Mesenchymal stem cell (in vitro differentiated cells and primary cell): Measurements from ENCODE around the gene RILP.
A peak's percentile ranks its signal among the peaks of the same experiment; 100 is the strongest.

ENCODE experiments used
- DNase-seq: peaks from one replicate; pipeline ENCODE4 v3.0.0-alpha.2; 2013
- H2AFZ ChIP-seq: one replicate; pipeline ENCODE4 v1.6.1; 2013; ENCODE audit warnings: low read depth, mild to moderate bottlenecking, control low read depth, inconsistent platforms, low read length, moderate library complexity
- H2AK5ac ChIP-seq: 2 replicates; pipeline ENCODE4 v1.6.1; 2013; ENCODE audit warnings: low read length, moderate library complexity, mild to moderate bottlenecking, inconsistent platforms; ENCODE audit not compliant: severe bottlenecking
- H2BK120ac ChIP-seq: one replicate; pipeline ENCODE4 v1.6.1; 2013; ENCODE audit warnings: low read depth, mild to moderate bottlenecking, inconsistent platforms, low read length, moderate library complexity
- H2BK12ac ChIP-seq, 2 experiments: one replicate each; pipeline ENCODE4 v1.6.1; 2013; ENCODE audit warnings: inconsistent platforms in 2 of 2, low read length in 2 of 2, mild to moderate bottlenecking in 2 of 2, moderate library complexity in 2 of 2, control low read depth in 1 of 2
- H2BK15ac ChIP-seq: one replicate; pipeline ENCODE4 v1.6.1; 2013; ENCODE audit warnings: mild to moderate bottlenecking, low read depth, inconsistent platforms; ENCODE audit not compliant: poor library complexity, severe bottlenecking
- H2BK5ac ChIP-seq: 2 replicates; pipeline ENCODE4 v1.6.1; 2013; ENCODE audit warnings: low read depth, mild to moderate bottlenecking, low read length, control low read depth, inconsistent platforms; ENCODE audit not compliant: poor library complexity, severe bottlenecking
- H3K14ac ChIP-seq, 2 experiments: one replicate each; pipeline ENCODE4 v1.6.1; 2013; ENCODE audit warnings: inconsistent platforms in 2 of 2, low read length in 2 of 2, control low read depth in 1 of 2, mild to moderate bottlenecking in 1 of 2, moderate library complexity in 1 of 2
- H3K18ac ChIP-seq, 2 experiments: one replicate each; pipeline ENCODE4 v1.6.1; 2013; ENCODE audit warnings: inconsistent platforms in 2 of 2, low read length in 2 of 2, control low read depth in 1 of 2, low read depth in 1 of 2, mild to moderate bottlenecking in 1 of 2
- H3K23ac ChIP-seq, 2 experiments: one replicate each; pipeline ENCODE4 v1.6.1; 2013; ENCODE audit warnings: inconsistent platforms in 2 of 2, low read length in 2 of 2, mild to moderate bottlenecking in 2 of 2, moderate library complexity in 2 of 2, control low read depth in 1 of 2
- H3K27ac ChIP-seq: 2 replicates; pipeline ENCODE4 v1.5.1; 2013; ENCODE audit warnings: mild to moderate bottlenecking, moderate library complexity, low read length, control low read depth, inconsistent platforms; ENCODE audit not compliant: poor library complexity, severe bottlenecking
- H3K27me3 ChIP-seq, 2 experiments: 2 replicates each; pipeline versions ENCODE4 v1.6.1 to v1.7.0; 2013; ENCODE audit warnings: low read length in 2 of 2, mild to moderate bottlenecking in 2 of 2, moderate library complexity in 2 of 2, control low read depth in 1 of 2, inconsistent platforms in 1 of 2; ENCODE audit not compliant: control insufficient read depth in 1 of 2, insufficient read depth in 1 of 2
- H3K36me3 ChIP-seq, 2 experiments: 2 replicates each; pipeline versions ENCODE4 v1.6.1 to v1.7.0; 2013; ENCODE audit warnings: low read length in 2 of 2, control low read depth in 1 of 2, inconsistent platforms in 1 of 2, low read depth in 1 of 2, mild to moderate bottlenecking in 1 of 2; ENCODE audit not compliant: insufficient read depth in 2 of 2, control insufficient read depth in 1 of 2
- H3K4ac ChIP-seq, 2 experiments: one replicate each; pipeline ENCODE4 v1.6.1; 2013; ENCODE audit warnings: inconsistent platforms in 2 of 2, low read length in 2 of 2, mild to moderate bottlenecking in 2 of 2, moderate library complexity in 2 of 2, control low read depth in 1 of 2, low read depth in 1 of 2
- H3K4me1 ChIP-seq: 2 replicates; pipeline ENCODE4 v1.6.1; 2013; ENCODE audit warnings: low read depth, low read length, control low read depth; ENCODE audit not compliant: control insufficient read depth, insufficient read depth
- H3K4me2 ChIP-seq: 2 replicates; pipeline ENCODE4 v1.6.1; 2013; ENCODE audit warnings: low read length, mild to moderate bottlenecking, inconsistent platforms; ENCODE audit not compliant: poor library complexity, severe bottlenecking
- H3K4me3 ChIP-seq, 2 experiments: 2 replicates each; pipeline versions ENCODE4 v1.5.1 to v1.7.0; 2013; ENCODE audit warnings: low read length in 2 of 2, mild to moderate bottlenecking in 2 of 2, control low read depth in 1 of 2, low read depth in 1 of 2; ENCODE audit not compliant: insufficient read depth in 1 of 2
- H3K79me1 ChIP-seq: replicated peaks from 2 replicates; pipeline ENCODE4 v1.6.1; 2013; ENCODE audit warnings: mild to moderate bottlenecking, control low read depth, low read length, inconsistent platforms; ENCODE audit not compliant: poor library complexity, severe bottlenecking
- H3K9ac ChIP-seq: 2 replicates; pipeline ENCODE4 v1.7.0; 2013; ENCODE audit warnings: mild to moderate bottlenecking, low read length, moderate library complexity
- H3K9me3 ChIP-seq: 2 replicates; pipeline ENCODE4 v1.7.0; 2013; ENCODE audit warnings: mild to moderate bottlenecking, low read length; ENCODE audit not compliant: control insufficient read depth
- H4K8ac ChIP-seq: one replicate; pipeline ENCODE4 v1.6.1; 2013; ENCODE audit warnings: inconsistent platforms, mild to moderate bottlenecking, low read length, moderate library complexity
- H4K91ac ChIP-seq: one replicate; pipeline ENCODE4 v1.6.1; 2013; ENCODE audit warnings: mild to moderate bottlenecking, low read length, inconsistent platforms
- WGBS: methylation state at CpG from one replicate; pipeline ENCODE4 v1.1.7; 2013; ENCODE audit warnings: mixed read lengths; 5-methylcytosine and 5-hydroxymethylcytosine counted together

Gene RILP

GRCh38 chr17:1648173-1648962, 1.3 kb downstream of the RILP start:
- H3K9me3 ChIP-seq = no peaks in the 10 kb centered on the region
- H2BK15ac ChIP-seq = peak overlapping the region; percentile 71
- H3K9ac ChIP-seq = peak overlapping the region; percentile 86
- H3K4me3 ChIP-seq = peak overlapping the region; percentile 48 to 80
- H2AFZ ChIP-seq = peak overlapping the region; percentile 10
- peak overlapping the region; percentile 65 to 81 for H3K18ac ChIP-seq
- H3K27ac ChIP-seq = peak overlapping the region; percentile 55
- peaks cover 53% of the 10 kb centered on the region for H3K4me1 ChIP-seq
- peak overlapping the region in 1 of 2 experiments; percentile 23 for H3K14ac ChIP-seq
- peak overlapping the region; percentile 71 for H2BK120ac ChIP-seq
- no peak for DNase-seq
- peak overlapping the region; percentile 66 for H4K8ac ChIP-seq
- peak overlapping the region; percentile 47 to 84 for H3K4ac ChIP-seq
- H2BK12ac ChIP-seq = peak overlapping the region; percentile 6 to 95
- peak overlapping the region; percentile 93 for H4K91ac ChIP-seq
- no peak overlapping the region for H2AK5ac ChIP-seq
- peaks cover 4% of the 10 kb centered on the region for H3K79me1 ChIP-seq
- H3K36me3 ChIP-seq = peaks cover 40 to 42% of the 10 kb centered on the region in 2 experiments
- H2BK5ac ChIP-seq = no peak overlapping the region
- peak overlapping the region; percentile 84 for H3K4me2 ChIP-seq
- no peaks in the 10 kb centered on the region for H3K27me3 ChIP-seq
- peak overlapping the region in 1 of 2 experiments; percentile 94 for H3K23ac ChIP-seq
- 21% methylated on average over 45 of the region's 54 CpGs for WGBS

GRCh38 chr17:1647802-1648171, 1.9 kb downstream of the RILP start:
- peak overlapping the region; percentile 6 to 95 for H2BK12ac ChIP-seq
- no peak overlapping the region for H2BK5ac ChIP-seq
- H3K4me2 ChIP-seq = no peak overlapping the region
- peak overlapping the region; percentile 55 for H4K91ac ChIP-seq
- H3K27ac ChIP-seq = no peak overlapping the region
- peak overlapping the region; percentile 66 for H4K8ac ChIP-seq
- H3K14ac ChIP-seq = peak overlapping the region in 1 of 2 experiments; percentile 23
- H2BK120ac ChIP-seq = no peak overlapping the region
- H3K23ac ChIP-seq = no peak overlapping the region
- no peaks in the 10 kb centered on the region for H3K9me3 ChIP-seq
- H2AK5ac ChIP-seq = no peak overlapping the region
- peaks cover 34 to 37% of the 10 kb centered on the region in 2 experiments for H3K36me3 ChIP-seq
- WGBS = 89% methylated on average over 11 of the region's 11 CpGs
- peak overlapping the region; percentile 65 to 81 for H3K18ac ChIP-seq
- no peak for DNase-seq
- H3K4me1 ChIP-seq = peaks cover 56% of the 10 kb centered on the region
- peaks cover 4% of the 10 kb centered on the region for H3K79me1 ChIP-seq
- H3K4ac ChIP-seq = peak overlapping the region; percentile 40 to 84
- peak overlapping the region in 1 of 2 experiments; percentile 80 for H3K4me3 ChIP-seq
- no peaks in the 10 kb centered on the region for H3K27me3 ChIP-seq
- H2BK15ac ChIP-seq = peak overlapping the region; percentile 71
- H3K9ac ChIP-seq = peak overlapping the region; percentile 86
- no peak overlapping the region for H2AFZ ChIP-seq

GRCh38 chr17:1646199-1646875, 3.3 kb downstream of the RILP start:
- Histone ChIP-seq H3K9ac (no peak overlapping the region), H4K8ac (peak overlapping the region; percentile 35), H2AFZ (no peak overlapping the region), H2BK12ac (peak overlapping the region; percentile 89 to 99), H3K4me1 (peaks cover 56% of the 10 kb centered on the region), H2BK120ac (no peak overlapping the region), H2BK15ac (peak overlapping the region; percentile 38), H4K91ac (peak overlapping the region; percentile 66), H3K36me3 (peaks cover 21 to 22% of the 10 kb centered on the region in 2 experiments), H2AK5ac (no peak overlapping the region), H3K79me1 (no peaks in the 10 kb centered on the region), H2BK5ac (no peak overlapping the region), H3K18ac (peak overlapping the region in 1 of 2 experiments; percentile 89), H3K27ac (no peak overlapping the region), H3K9me3 (no peaks in the 10 kb centered on the region), H3K4ac (peak overlapping the region; percentile 5 to 88), H3K27me3 (no peaks in the 10 kb centered on the region), H3K23ac (no peak overlapping the region), H3K14ac (peak overlapping the region in 1 of 2 experiments; percentile 86), H3K4me2 (no peak overlapping the region), H3K4me3 (no peak overlapping the region)
- WGBS = 94% methylated on average over 11 of the region's 13 CpGs
- no peak for DNase-seq
